ENCODE data around the gene STK39. TPM values are rescaled to one million over a fixed set of nuclear protein-coding genes. Genes with fewer than 3 reads are reported as not detected.

Gene STK39
- total and polyA plus RNA-seq, 9 of the 15 experiments (the other 6 are each of a cell fraction or from before 2014, with no cell fraction given) = 0.19 to 0.76 (median 0.51) TPM

GRCh38 chr2:168090366-168091135 lies 156.8 kb downstream of the STK39 start:
- Histone ChIP-seq H3K4me1 (replicated peaks in 1 of 2; ENCODE audit: control insufficient read depth in 2 of 2, insufficient read depth in 2 of 2, low read length in 2 of 2) (no peaks in the 10 kb centered on the region), H3K4me2 (ENCODE audit: insufficient read depth, low read length) (no peak overlapping the region), H4K20me1 (replicated peaks; ENCODE audit: control insufficient read depth, insufficient read depth, low read length) (no peaks in the 10 kb centered on the region; the same call in 1 of the 2 replicates), H3K9me3 (replicated peaks; ENCODE audit: control insufficient read depth, insufficient read depth, low read depth, low read length) (no peaks in the 10 kb centered on the region), H3K27me3 (ENCODE audit: control insufficient read depth in 2 of 2, insufficient read depth in 2 of 2, low read length in 2 of 2) (no peaks in the 10 kb centered on the region), H3K9me1 (ENCODE audit: control insufficient read depth, insufficient read depth, low read length) (no peaks in the 10 kb centered on the region), H3K27ac (ENCODE audit: extremely low read depth, low read depth, low read length) (no peak overlapping the region), H3K79me2 (ENCODE audit: control insufficient read depth, insufficient read depth, low read length) (no peaks in the 10 kb centered on the region), H3K4me3 (no peak overlapping the region), H3K9ac (ENCODE audit: insufficient read depth in 1 of 2, low read depth in 2 of 2, low read length in 2 of 2) (no peak overlapping the region), H3K36me3 (ENCODE audit: control insufficient read depth, insufficient read depth, low read length) (no peaks in the 10 kb centered on the region), H2AFZ (ENCODE audit: low read depth, low read length) (no peak overlapping the region)
- ChIA-PET CTCF (ENCODE audit: low intra/inter-chr PET ratio) (no interaction called here), POLR2A (no interaction called here)
- DNase-seq (ENCODE audit: extremely low read depth in 1 of 4, low spot score in 3 of 4) = no peak
- 3% methylated on average over 8 of the region's 8 CpGs for WGBS (ENCODE audit: insufficient coverage, low coverage, missing lambda C conversion rate)
- FAIRE-seq = no peak
- BruUV-seq (replicated peaks) = no TSS peak
- intact Hi-C loops (cut with micrococcal nuclease) = no loop called here
- in situ Hi-C loops (cut with MboI) = no loop called here
- ATAC-seq = no peak
- no peak for TF ChIP-seq ZNF280B (CRISPR knock-in tag; IDR thresholded peaks at IDR 0.05)
- TF ChIP-seq VEZF1 (CRISPR knock-in tag; IDR thresholded peaks at IDR 0.05) = no peak
- TF ChIP-seq KHSRP (IDR thresholded peaks at IDR 0.05) = no peak
- TF ChIP-seq NCOR1 (IDR thresholded peaks at IDR 0.05) = no peak
- no peak for TF ChIP-seq EP300 (IDR thresholded peaks at IDR 0.05; ENCODE audit: low read length)
- no peak for TF ChIP-seq TFE3 (CRISPR knock-in tag; IDR thresholded peaks at IDR 0.05)
- no peak for TF ChIP-seq SMAD1 (IDR thresholded peaks at IDR 0.05; ENCODE audit: low read depth, low read length, partially characterized antibody)
- TF ChIP-seq XRCC4 (IDR thresholded peaks at IDR 0.05; ENCODE audit: extremely low read depth, insufficient read depth, insufficient read length) = no peak
- TF ChIP-seq ARNT (IDR thresholded peaks at IDR 0.05) = no peak
- TF ChIP-seq BMI1 (IDR thresholded peaks at IDR 0.05; ENCODE audit: low read length) = no peak
- TF ChIP-seq ELF1 (tag; IDR thresholded peaks at IDR 0.05) = no peak
- no peak for TF ChIP-seq ZNF75A (CRISPR knock-in tag; IDR thresholded peaks at IDR 0.05)
- TF ChIP-seq ZNF408 (CRISPR knock-in tag; IDR thresholded peaks at IDR 0.05; ENCODE audit: low read depth) = no peak
- TF ChIP-seq KLF13 (tag; IDR thresholded peaks at IDR 0.05; ENCODE audit: borderline replicate concordance, low read depth) = no peak
- no peak for TF ChIP-seq CREBBP (IDR thresholded peaks at IDR 0.05; ENCODE audit: low read depth, low read length)
- no peak for TF ChIP-seq RBM15 (IDR thresholded peaks at IDR 0.05; ENCODE audit: insufficient read depth, low read length)

Measured in K562 (cell line).